GM23338 (cell line): ENCODE measurements around the gene PPP6R1. TPM values are rescaled to one million over a fixed set of nuclear protein-coding genes. Genes with fewer than 3 reads are reported as not detected.

Experiments
- ATAC-seq: fragments of 200-7000 bp; cut with Tn5 transposase; 3 replicates; pipeline ENCODE4 v1.9.1; 2020
- DNase-seq: peaks from one replicate; pipeline ENCODE4 v3.0.0-alpha.2; 2015; ENCODE audit warnings: low spot score
- H2AFZ ChIP-seq: fragments of 200-600 bp; sonication (generic); 2 replicates; pipeline ENCODE4 v1.8.0; 2016; ENCODE audit warnings: antibody characterized with exemption, mild to moderate bottlenecking, moderate library complexity
- H3F3A ChIP-seq: fragments of 200-600 bp; sonication (generic); replicated peaks from 2 replicates; pipeline ENCODE4 v1.8.0; 2017; ENCODE audit warnings: antibody characterized with exemption, mixed run types, low read depth
- H3K27ac ChIP-seq: fragments of 200-600 bp; sonication (generic); 2 replicates; pipeline ENCODE4 v1.6.1; 2016; ENCODE audit warnings: low read depth
- H3K27me3 ChIP-seq: fragments of 200-600 bp; sonication (generic); 2 replicates; pipeline ENCODE4 v1.8.0; 2016; ENCODE audit warnings: mild to moderate bottlenecking, mixed run types, moderate library complexity; ENCODE audit not compliant: insufficient read depth
- H3K36me3 ChIP-seq: fragments of 200-600 bp; sonication (generic); 2 replicates; pipeline ENCODE4 v1.8.0; 2016; ENCODE audit warnings: mild to moderate bottlenecking; ENCODE audit not compliant: insufficient read depth
- H3K4me1 ChIP-seq: fragments of 200-600 bp; sonication (generic); 2 replicates; pipeline ENCODE4 v1.8.0; 2016; ENCODE audit warnings: mild to moderate bottlenecking, moderate library complexity; ENCODE audit not compliant: insufficient read depth
- H3K4me2 ChIP-seq: fragments of 200-600 bp; sonication (generic); 2 replicates; pipeline ENCODE4 v1.7.1; 2017; ENCODE audit warnings: mixed run types
- H3K4me3 ChIP-seq: fragments of 200-600 bp; sonication (generic); 2 replicates; pipeline ENCODE4 v1.6.1; 2016; ENCODE audit warnings: mixed run types
- H3K79me2 ChIP-seq: fragments of 200-600 bp; sonication (generic); replicated peaks from 2 replicates; pipeline ENCODE4 v1.8.0; 2017; ENCODE audit warnings: mild to moderate bottlenecking; ENCODE audit not compliant: insufficient read depth
- H3K9me2 ChIP-seq: fragments of 200-600 bp; sonication (generic); 2 replicates; pipeline ENCODE4 v1.8.0; 2017; ENCODE audit not compliant: insufficient read depth
- H4K20me1 ChIP-seq: fragments of 200-600 bp; sonication (generic); replicated peaks from 2 replicates; pipeline ENCODE4 v1.8.0; 2017; ENCODE audit warnings: mild to moderate bottlenecking; ENCODE audit not compliant: insufficient read depth
- H3K27ac Mint-ChIP-seq: 2 replicates; pipeline ENCODE4 v1.8.0; 2020; ENCODE audit warnings: inconsistent platforms, mild to moderate bottlenecking, moderate library complexity, mixed read lengths
- H3K27me3 Mint-ChIP-seq: 3 replicates; pipeline ENCODE4 v1.8.0; 2022; ENCODE audit warnings: low read depth, mild to moderate bottlenecking, moderate library complexity, mixed read lengths, inconsistent platforms; ENCODE audit not compliant: insufficient read depth, poor library complexity
- H3K36me3 Mint-ChIP-seq: 3 replicates; pipeline ENCODE4 v1.8.0; 2021; ENCODE audit warnings: low read depth, mild to moderate bottlenecking, inconsistent platforms, moderate library complexity, mixed read lengths
- H3K4me1 Mint-ChIP-seq: 3 replicates; pipeline ENCODE4 v1.8.0; 2020; ENCODE audit warnings: mild to moderate bottlenecking, inconsistent platforms, mixed read lengths
- H3K4me3 Mint-ChIP-seq: 3 replicates; pipeline ENCODE4 v1.8.0; 2021; ENCODE audit warnings: moderate library complexity, mild to moderate bottlenecking, inconsistent platforms, mixed read lengths
- H3K9me3 Mint-ChIP-seq: 3 replicates; pipeline ENCODE4 v1.8.0; 2020; ENCODE audit warnings: moderate library complexity, mild to moderate bottlenecking, inconsistent platforms, mixed read lengths
- CREB1 ChIP-seq: fragments of 250-450 bp; sonication (Bioruptor Pico); IDR thresholded peaks from 2 replicates; pipeline ENCODE4 v1.5.0; 2020; ENCODE audit warnings: low read depth, mild to moderate bottlenecking, moderate library complexity
- CTCF ChIP-seq, 2 experiments: fragments of 200-600 bp in 1 of 2; sonication (generic) in 1 of 2; conservative IDR thresholded peaks; 2 replicates each; pipeline versions ENCODE4 v1.5.1 to v1.6.1; 2016 to 2017; ENCODE audit warnings: antibody characterized with exemption in 2 of 2, low read depth in 2 of 2, mild to moderate bottlenecking in 2 of 2, moderate library complexity in 1 of 2
- ETS1 ChIP-seq: IDR thresholded peaks from 2 replicates; pipeline ENCODE4 v1.6.1; 2016; ENCODE audit warnings: antibody characterized with exemption
- EZH2 ChIP-seq: fragments of 200-600 bp; sonication (generic); IDR thresholded peaks from one replicate; pipeline ENCODE4 v1.8.0; 2017; ENCODE audit warnings: antibody characterized with exemption, mild to moderate bottlenecking, low read depth; ENCODE audit not compliant: unreplicated experiment
- EZH2phosphoT487 ChIP-seq: fragments of 200-600 bp; sonication (generic); IDR thresholded peaks from one replicate; pipeline ENCODE4 v1.8.1; 2018; ENCODE audit warnings: antibody characterized with exemption; ENCODE audit not compliant: unreplicated experiment
- JUNB ChIP-seq: IDR thresholded peaks from one replicate; pipeline ENCODE4 v1.6.1; 2016; ENCODE audit warnings: antibody characterized with exemption; ENCODE audit not compliant: unreplicated experiment
- NANOG ChIP-seq: IDR thresholded peaks from 2 replicates; pipeline ENCODE4 v1.6.1; 2016; ENCODE audit warnings: antibody characterized with exemption, borderline replicate concordance
- POLR2AphosphoS5 ChIP-seq: IDR thresholded peaks from 2 replicates; pipeline ENCODE4 v1.6.1; 2016; ENCODE audit warnings: antibody characterized with exemption, low read depth
- REST ChIP-seq: IDR thresholded peaks from one replicate; pipeline ENCODE4 v1.6.1; 2018; ENCODE audit warnings: antibody characterized with exemption; ENCODE audit not compliant: unreplicated experiment
- STAT1 ChIP-seq: IDR thresholded peaks from one replicate; pipeline ENCODE4 v1.6.1; 2016; ENCODE audit warnings: antibody characterized with exemption; ENCODE audit not compliant: unreplicated experiment
- ZNF114 ChIP-seq: fragments of 250-450 bp; sonication (Bioruptor Pico); IDR thresholded peaks from 2 replicates; pipeline ENCODE4 v1.5.0; 2020; ENCODE audit warnings: mild to moderate bottlenecking, moderate library complexity
- ZNF331 ChIP-seq: fragments of 250-450 bp; sonication (Bioruptor Pico); IDR thresholded peaks from 2 replicates; pipeline ENCODE4 v1.5.0; 2020; ENCODE audit warnings: low read depth, mild to moderate bottlenecking, moderate library complexity
- ZNF462 ChIP-seq: fragments of 250-450 bp; sonication (Bioruptor Pico); IDR thresholded peaks from 2 replicates; pipeline ENCODE4 v1.5.0; 2020; ENCODE audit warnings: mild to moderate bottlenecking, moderate library complexity
- polyA plus RNA-seq: library from polyadenylated mRNA; unstranded; fragments of >200 nt; fragmentation: Nextera tagmentation; extraction: Ambion mirVana; gene quantifications from 2 replicates; pipeline ENCODE4 v1.2.1, GENCODE V29; 2016
- total RNA-seq: library from RNA; depleted of rRNA; stranded (reverse); fragments of >200 nt; shearing (Covaris generic); gene quantifications from 2 replicates; pipeline ENCODE4 v1.2.3, GENCODE V29; 2014

Gene PPP6R1
- total and polyA plus RNA-seq, 2 experiments from 2014 or later = 22.2 to 70.8 TPM

- no peak overlapping the region for H3K27ac ChIP-seq
- no peaks in the 10 kb centered on the region; the same call in 2 of the 3 replicates for H3K9me3 Mint-ChIP-seq
- no peak overlapping the region for H3K4me3 Mint-ChIP-seq
- ATAC-seq (no peak), DNase-seq (no peak)
- H3K27ac Mint-ChIP-seq = no peak overlapping the region
- H3K4me3 ChIP-seq = no peak overlapping the region
- H3K4me1 Mint-ChIP-seq = peaks cover 17% of the 10 kb centered on the region; the same call in 2 of the 3 replicates
- H2AFZ ChIP-seq = no peak overlapping the region
- peaks cover 9% of the 10 kb centered on the region; the same call in 1 of the 2 replicates for H3F3A ChIP-seq
- TF ChIP-seq ETS1 = no peak
- no peak for TF ChIP-seq EZH2phosphoT487
- TF ChIP-seq ZNF114 (CRISPR knock-in tag) = no peak
- no peak for TF ChIP-seq ZNF462 (CRISPR knock-in tag)
- TF ChIP-seq STAT1 = no peak
- TF ChIP-seq EZH2 = no peak
- no peak for TF ChIP-seq JUNB
- TF ChIP-seq REST = no peak
- no peak for TF ChIP-seq NANOG
- no peak for TF ChIP-seq CTCF (conservative IDR thresholded peaks at IDR 0.05; ENCODE audit: low read depth in 2 of 2)
- TF ChIP-seq ZNF331 (CRISPR knock-in tag) = no peak
- no peak for TF ChIP-seq CREB1
- no peak for TF ChIP-seq POLR2AphosphoS5
- no peaks in the 10 kb centered on the region; the same call in 1 of the 2 replicates for H4K20me1 ChIP-seq
- H3K27me3 ChIP-seq = no peaks in the 10 kb centered on the region
- H3K36me3 Mint-ChIP-seq = peaks cover 44% of the 10 kb centered on the region
- no peak overlapping the region for H3K4me2 ChIP-seq
- H3K79me2 ChIP-seq = no peaks in the 10 kb centered on the region
- H3K36me3 ChIP-seq = peaks cover 16% of the 10 kb centered on the region
- H3K27me3 Mint-ChIP-seq = peaks cover 14% of the 10 kb centered on the region
- peaks cover 5% of the 10 kb centered on the region; the same call in 1 of the 2 replicates for H3K4me1 ChIP-seq
- no peaks in the 10 kb centered on the region for H3K9me2 ChIP-seq
These were observed 38.5 kb upstream of the PPP6R1 start for GRCh38 chr19:55297267-55297666.
